ENCODE measurements around the gene SLC20A1.

SLC20A1 gene

DNA sequence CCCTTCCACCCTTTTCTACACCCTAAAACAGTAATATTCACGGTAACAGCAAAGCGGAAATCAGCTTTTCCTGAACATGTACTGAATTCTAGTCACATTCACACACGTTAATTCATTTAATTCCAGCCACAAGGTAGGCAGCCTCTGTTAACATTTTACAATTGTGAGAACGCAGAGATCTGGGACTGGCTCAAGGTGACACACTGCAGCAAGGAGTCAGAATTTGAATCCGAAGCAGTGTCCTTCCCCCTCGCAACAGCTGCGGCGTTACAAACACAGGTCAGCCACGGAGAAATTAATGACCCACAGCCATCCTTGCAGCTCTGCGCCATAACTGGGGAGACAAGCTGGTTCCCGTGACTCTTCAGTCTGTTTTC is 818 bp upstream of the SLC20A1 start:
- no peak for TF ChIP-seq POLR2AphosphoS5 (IDR thresholded peaks at IDR 0.05; ENCODE audit: low read depth, low read length)
- no peak for TF ChIP-seq FOXP2 (optimal IDR thresholded peaks at IDR 0.05; ENCODE audit: borderline replicate concordance, extremely low read depth, extremely low read length, insufficient read depth)
- TF ChIP-seq, protein P1, sequence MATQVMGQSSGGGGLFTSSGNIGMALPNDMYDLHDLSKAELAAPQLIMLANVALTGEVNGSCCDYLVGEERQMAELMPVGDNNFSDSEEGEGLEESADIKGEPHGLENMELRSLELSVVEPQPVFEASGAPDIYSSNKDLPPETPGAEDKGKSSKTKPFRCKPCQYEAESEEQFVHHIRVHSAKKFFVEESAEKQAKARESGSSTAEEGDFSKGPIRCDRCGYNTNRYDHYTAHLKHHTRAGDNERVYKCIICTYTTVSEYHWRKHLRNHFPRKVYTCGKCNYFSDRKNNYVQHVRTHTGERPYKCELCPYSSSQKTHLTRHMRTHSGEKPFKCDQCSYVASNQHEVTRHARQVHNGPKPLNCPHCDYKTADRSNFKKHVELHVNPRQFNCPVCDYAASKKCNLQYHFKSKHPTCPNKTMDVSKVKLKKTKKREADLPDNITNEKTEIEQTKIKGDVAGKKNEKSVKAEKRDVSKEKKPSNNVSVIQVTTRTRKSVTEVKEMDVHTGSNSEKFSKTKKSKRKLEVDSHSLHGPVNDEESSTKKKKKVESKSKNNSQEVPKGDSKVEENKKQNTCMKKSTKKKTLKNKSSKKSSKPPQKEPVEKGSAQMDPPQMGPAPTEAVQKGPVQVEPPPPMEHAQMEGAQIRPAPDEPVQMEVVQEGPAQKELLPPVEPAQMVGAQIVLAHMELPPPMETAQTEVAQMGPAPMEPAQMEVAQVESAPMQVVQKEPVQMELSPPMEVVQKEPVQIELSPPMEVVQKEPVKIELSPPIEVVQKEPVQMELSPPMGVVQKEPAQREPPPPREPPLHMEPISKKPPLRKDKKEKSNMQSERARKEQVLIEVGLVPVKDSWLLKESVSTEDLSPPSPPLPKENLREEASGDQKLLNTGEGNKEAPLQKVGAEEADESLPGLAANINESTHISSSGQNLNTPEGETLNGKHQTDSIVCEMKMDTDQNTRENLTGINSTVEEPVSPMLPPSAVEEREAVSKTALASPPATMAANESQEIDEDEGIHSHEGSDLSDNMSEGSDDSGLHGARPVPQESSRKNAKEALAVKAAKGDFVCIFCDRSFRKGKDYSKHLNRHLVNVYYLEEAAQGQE (IDR thresholded peaks at IDR 0.05; ENCODE audit: insufficient read depth in 1 of 2, low read depth in 2 of 2, low read length in 2 of 2), result no peak
- TF ChIP-seq TAF1 (IDR thresholded peaks at IDR 0.05; ENCODE audit: borderline replicate concordance, insufficient read depth, low read length), result no peak
- no peak for TF ChIP-seq SIN3A (IDR thresholded peaks at IDR 0.05; ENCODE audit: borderline replicate concordance, insufficient read depth, low read length)

DNA sequence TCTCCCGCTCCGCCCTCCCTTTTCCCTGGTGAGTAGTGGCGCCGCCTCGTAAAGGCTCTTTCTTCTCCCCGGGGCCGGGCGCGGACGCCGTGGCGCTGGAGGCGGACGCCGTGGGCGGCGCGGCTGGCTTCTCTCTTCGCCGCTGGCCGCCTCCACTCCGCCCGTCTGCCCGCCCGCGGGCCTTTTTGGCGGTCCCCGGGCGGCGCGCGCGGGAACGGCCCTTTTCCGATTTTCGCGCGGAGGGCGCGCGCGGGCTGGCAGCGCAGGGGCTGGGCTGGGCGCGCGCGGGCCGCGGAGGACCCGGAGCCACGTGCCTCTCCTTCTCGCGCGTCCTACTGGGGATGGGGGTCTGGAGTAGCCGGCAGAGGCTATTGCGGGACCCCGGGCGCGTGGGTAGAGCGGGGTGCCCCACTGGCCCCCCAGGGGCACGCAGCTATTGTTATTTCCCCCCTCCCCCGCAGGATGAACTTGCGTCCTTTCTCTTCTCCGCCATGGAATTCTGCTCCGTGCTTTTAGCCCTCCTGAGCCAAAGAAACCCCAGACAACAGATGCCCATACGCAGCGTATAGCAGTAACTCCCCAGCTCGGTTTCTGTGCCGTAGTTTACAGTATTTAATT is 472 bp downstream of the SLC20A1 start:
- TF ChIP-seq, protein P1 (IDR thresholded peaks at IDR 0.05; ENCODE audit: insufficient read depth in 1 of 2, low read depth in 2 of 2, low read length in 2 of 2), result no peak
- 0 out of 2 replicates have a peak, but pooled peaks have one; percentile 37 for TF ChIP-seq SIN3A (IDR thresholded peaks at IDR 0.05; ENCODE audit: borderline replicate concordance, insufficient read depth, low read length)

DNA sequence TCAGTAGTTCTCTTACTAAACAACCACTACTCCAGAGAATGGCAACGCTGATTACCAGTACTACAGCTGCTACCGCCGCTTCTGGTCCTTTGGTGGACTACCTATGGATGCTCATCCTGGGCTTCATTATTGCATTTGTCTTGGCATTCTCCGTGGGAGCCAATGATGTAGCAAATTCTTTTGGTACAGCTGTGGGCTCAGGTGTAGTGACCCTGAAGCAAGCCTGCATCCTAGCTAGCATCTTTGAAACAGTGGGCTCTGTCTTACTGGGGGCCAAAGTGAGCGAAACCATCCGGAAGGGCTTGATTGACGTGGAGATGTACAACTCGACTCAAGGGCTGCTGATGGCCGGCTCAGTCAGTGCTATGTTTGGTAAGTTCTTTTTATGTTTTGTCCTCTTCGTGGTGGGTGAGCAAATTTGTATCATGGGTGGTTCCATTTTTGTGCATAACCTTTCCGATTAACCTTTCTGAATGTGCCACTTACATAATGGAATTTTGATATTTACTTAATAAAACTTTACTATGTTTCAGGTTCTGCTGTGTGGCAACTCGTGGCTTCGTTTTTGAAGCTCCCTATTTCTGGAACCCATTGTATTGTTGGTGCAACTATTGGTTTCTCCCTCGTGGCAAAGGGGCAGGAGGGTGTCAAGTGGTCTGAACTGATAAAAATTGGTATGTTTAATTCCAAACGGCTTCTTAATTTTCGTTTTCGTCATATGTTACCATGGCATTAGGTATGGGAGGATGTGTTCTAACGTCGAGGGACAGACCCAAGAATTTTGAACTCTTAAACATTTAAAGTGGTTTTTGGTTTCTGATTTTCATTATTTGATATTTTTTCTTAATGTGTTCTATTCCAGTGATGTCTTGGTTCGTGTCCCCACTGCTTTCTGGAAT is 1.3 kb downstream of the SLC20A1 start:
- TF ChIP-seq POLR2AphosphoS5 (IDR thresholded peaks at IDR 0.05; ENCODE audit: low read depth, low read length) (no peak), FOXP2 (optimal IDR thresholded peaks at IDR 0.05; ENCODE audit: borderline replicate concordance, extremely low read depth, extremely low read length, insufficient read depth) (no peak), TAF1 (IDR thresholded peaks at IDR 0.05; ENCODE audit: borderline replicate concordance, insufficient read depth, low read length) (no peak), SIN3A (IDR thresholded peaks at IDR 0.05; ENCODE audit: borderline replicate concordance, insufficient read depth, low read length) (no peak; the same call in 1 of the 2 replicates)
- TF ChIP-seq, protein P1 (IDR thresholded peaks at IDR 0.05; ENCODE audit: insufficient read depth in 1 of 2, low read depth in 2 of 2, low read length in 2 of 2), result no peak

DNA sequence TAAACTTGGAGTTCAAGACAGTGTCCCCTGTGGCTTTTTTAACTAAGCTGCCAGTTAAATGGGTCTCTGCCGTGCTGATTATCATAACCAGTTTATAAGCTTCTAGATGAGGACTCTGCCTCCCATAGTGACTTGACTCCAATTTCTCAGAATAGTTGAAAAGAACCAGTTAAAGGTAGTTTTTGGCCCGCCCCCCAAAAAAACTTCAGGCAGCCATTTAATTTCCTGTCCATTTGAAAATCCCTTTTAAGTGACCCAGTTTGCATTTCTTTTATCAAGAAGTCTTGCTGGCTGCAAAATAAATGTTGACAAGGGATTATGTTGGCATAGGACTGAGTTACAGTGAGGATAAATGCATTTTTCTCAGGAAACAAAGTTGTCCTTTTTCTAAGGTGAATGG is 2.3 kb downstream of the SLC20A1 start:
- TF ChIP-seq POLR2AphosphoS5 (IDR thresholded peaks at IDR 0.05; ENCODE audit: low read depth, low read length) (no peak), FOXP2 (optimal IDR thresholded peaks at IDR 0.05; ENCODE audit: borderline replicate concordance, extremely low read depth, extremely low read length, insufficient read depth) (no peak), TAF1 (IDR thresholded peaks at IDR 0.05; ENCODE audit: borderline replicate concordance, insufficient read depth, low read length) (no peak), SIN3A (IDR thresholded peaks at IDR 0.05; ENCODE audit: borderline replicate concordance, insufficient read depth, low read length) (no peak)
- TF ChIP-seq, protein P1 (IDR thresholded peaks at IDR 0.05; ENCODE audit: insufficient read depth in 1 of 2, low read depth in 2 of 2, low read length in 2 of 2), result no peak

All from PFSK-1 (cell line).